HepG2 (cell line): ENCODE measurements around the gene RBMS2. TPM values are rescaled to one million over a fixed set of nuclear protein-coding genes. Genes with fewer than 3 reads are reported as not detected.

Experiments used
- ASH2L ChIP-seq: fragments of 300-600, 200-600 bp; sonication (generic); IDR thresholded peaks from 2 replicates; pipeline ENCODE4 v1.7.0; 2017; ENCODE audit warnings: low read depth, mild to moderate bottlenecking, moderate library complexity, mixed read lengths, low read length; ENCODE audit not compliant: insufficient read length
- CC2D1A ChIP-seq: sonication (generic); formaldehyde crosslinking; IDR thresholded peaks from 2 replicates; pipeline ENCODE4 v1.8.1; 2023; ENCODE audit warnings: mild to moderate bottlenecking, missing genetic modification reagents
- CENPT ChIP-seq: sonication (generic); formaldehyde crosslinking; IDR thresholded peaks from 2 replicates; pipeline ENCODE4 v1.8.0; 2022; ENCODE audit warnings: low read depth, mild to moderate bottlenecking, moderate library complexity, missing genetic modification reagents
- ERF ChIP-seq: IDR thresholded peaks from 2 replicates; pipeline ENCODE4 v1.6.1; 2018; ENCODE audit warnings: missing biosample characterization, missing genetic modification reagents
- ETV6 ChIP-seq: sonication (generic); formaldehyde crosslinking; conservative IDR thresholded peaks from 2 replicates; pipeline ENCODE4 v1.4.0; 2020; ENCODE audit warnings: missing genetic modification reagents
- HOXA9 ChIP-seq: sonication (generic); formaldehyde crosslinking; IDR thresholded peaks from 2 replicates; pipeline ENCODE4 v1.8.1; 2022; ENCODE audit warnings: missing genetic modification reagents, mild to moderate bottlenecking, moderate library complexity, borderline replicate concordance
- KDM5B ChIP-seq: sonication (generic); formaldehyde crosslinking; IDR thresholded peaks from 2 replicates; pipeline ENCODE4 v1.4.0; 2020; ENCODE audit warnings: missing genetic modification reagents, mild to moderate bottlenecking, borderline replicate concordance
- MTA3 ChIP-seq: sonication (generic); formaldehyde crosslinking; IDR thresholded peaks from 2 replicates; pipeline ENCODE4 v1.4.0; 2020; ENCODE audit warnings: missing genetic modification reagents
- MTF2 ChIP-seq: sonication (generic); formaldehyde crosslinking; IDR thresholded peaks from 2 replicates; pipeline ENCODE4 v1.5.0; 2020; ENCODE audit warnings: missing genetic modification reagents, borderline replicate concordance
- NONO ChIP-seq, 2 experiments: fragments of 450-650 bp in 1 of 2; sonication (generic) in 1 of 2; formaldehyde crosslinking in 1 of 2; IDR thresholded peaks in 1 of 2; conservative IDR thresholded peaks in 1 of 2; 2 replicates each; pipeline versions ENCODE4 v1.6.1 to v1.8.0; 2017 to 2022; ENCODE audit warnings: mild to moderate bottlenecking in 1 of 2, missing genetic modification reagents in 1 of 2, moderate library complexity in 1 of 2
- REL ChIP-seq: sonication (generic); formaldehyde crosslinking; conservative IDR thresholded peaks from 2 replicates; pipeline ENCODE4 v1.8.0; 2022; ENCODE audit warnings: mild to moderate bottlenecking, missing genetic modification reagents, moderate library complexity
- SRSF1 ChIP-seq: fragments of 200-400 bp; formaldehyde crosslinking; optimal IDR thresholded peaks from 2 replicates; pipeline ENCODE3; 2017; ENCODE audit warnings: mild to moderate bottlenecking, low read depth, low read length, moderate library complexity
- U2AF2 ChIP-seq: fragments of 200-400 bp; formaldehyde crosslinking; IDR thresholded peaks from 2 replicates; pipeline ENCODE4 v1.6.1; 2017; ENCODE audit warnings: low read depth, mild to moderate bottlenecking, low read length
- ZFP36L1 ChIP-seq: sonication (generic); formaldehyde crosslinking; IDR thresholded peaks from 2 replicates; pipeline ENCODE4 v1.8.0; 2022; ENCODE audit warnings: mild to moderate bottlenecking, missing genetic modification reagents, moderate library complexity
- ZNF30 ChIP-seq: sonication (generic); formaldehyde crosslinking; IDR thresholded peaks from 2 replicates; pipeline ENCODE4 v1.5.0; 2020; ENCODE audit warnings: mild to moderate bottlenecking, missing genetic modification reagents
- ZNF543 ChIP-seq: sonication (generic); formaldehyde crosslinking; IDR thresholded peaks from 2 replicates; pipeline ENCODE4 v1.4.0; 2020; ENCODE audit warnings: mild to moderate bottlenecking, missing genetic modification reagents
- ZNF703 ChIP-seq: sonication (generic); formaldehyde crosslinking; IDR thresholded peaks from 2 replicates; pipeline ENCODE4 v1.5.1; 2020; ENCODE audit warnings: missing genetic modification reagents, mild to moderate bottlenecking, moderate library complexity, borderline replicate concordance
- polyA plus RNA-seq, 8 experiments: library from polyadenylated mRNA; depleted of rRNA in 3 of 8; stranded (reverse) in 7 of 8; unstranded in 1 of 8; fragments of >200 nt; fragmentation: Illumina TruSeq in 4 of 8; extraction: Trizol in 4 of 8; gene quantifications; 2 replicates each; pipeline versions ENCODE4 v1.2.1 to v1.2.3, GENCODE V29; 2011 to 2016; ENCODE audit warnings: low read depth in 4 of 8, missing spikeins in 1 of 8, mixed read lengths in 1 of 8; ENCODE audit not compliant: insufficient read depth in 1 of 8
- total RNA-seq, 5 experiments: library from RNA; depleted of rRNA; stranded (reverse); fragments of >200 nt; fragmentation: Illumina TruSeq; extraction: Trizol; gene quantifications; 2 replicates each; pipeline ENCODE4 v1.2.3, GENCODE V29; 2016; ENCODE audit warnings: low read depth in 1 of 5
- TF ChIP-seq, protein P1 (sequence below): sonication (generic); formaldehyde crosslinking; IDR thresholded peaks from 2 replicates; pipeline ENCODE4 v1.4.0; 2020; ENCODE audit warnings: missing genetic modification reagents
- TF ChIP-seq, protein P2 (sequence below), 2 experiments: fragments of 450-650 bp in 1 of 2; sonication (generic) in 1 of 2; formaldehyde crosslinking; IDR thresholded peaks; 2 replicates each; pipeline versions ENCODE4 v1.5.0 to v1.8.0; 2020 to 2022; ENCODE audit warnings: mild to moderate bottlenecking in 1 of 2, missing genetic modification reagents in 1 of 2
- TF ChIP-seq, protein P3 (sequence below): sonication (generic); formaldehyde crosslinking; IDR thresholded peaks from 2 replicates; pipeline ENCODE4 v1.5.1; 2020; ENCODE audit warnings: mild to moderate bottlenecking, missing genetic modification reagents

The RBMS2 gene
- total and polyA plus RNA-seq, 2 of the 13 experiments (the other 11 are each of a cell fraction or from before 2014, with no cell fraction given), result 0.53 to 7.4 TPM

DNA sequence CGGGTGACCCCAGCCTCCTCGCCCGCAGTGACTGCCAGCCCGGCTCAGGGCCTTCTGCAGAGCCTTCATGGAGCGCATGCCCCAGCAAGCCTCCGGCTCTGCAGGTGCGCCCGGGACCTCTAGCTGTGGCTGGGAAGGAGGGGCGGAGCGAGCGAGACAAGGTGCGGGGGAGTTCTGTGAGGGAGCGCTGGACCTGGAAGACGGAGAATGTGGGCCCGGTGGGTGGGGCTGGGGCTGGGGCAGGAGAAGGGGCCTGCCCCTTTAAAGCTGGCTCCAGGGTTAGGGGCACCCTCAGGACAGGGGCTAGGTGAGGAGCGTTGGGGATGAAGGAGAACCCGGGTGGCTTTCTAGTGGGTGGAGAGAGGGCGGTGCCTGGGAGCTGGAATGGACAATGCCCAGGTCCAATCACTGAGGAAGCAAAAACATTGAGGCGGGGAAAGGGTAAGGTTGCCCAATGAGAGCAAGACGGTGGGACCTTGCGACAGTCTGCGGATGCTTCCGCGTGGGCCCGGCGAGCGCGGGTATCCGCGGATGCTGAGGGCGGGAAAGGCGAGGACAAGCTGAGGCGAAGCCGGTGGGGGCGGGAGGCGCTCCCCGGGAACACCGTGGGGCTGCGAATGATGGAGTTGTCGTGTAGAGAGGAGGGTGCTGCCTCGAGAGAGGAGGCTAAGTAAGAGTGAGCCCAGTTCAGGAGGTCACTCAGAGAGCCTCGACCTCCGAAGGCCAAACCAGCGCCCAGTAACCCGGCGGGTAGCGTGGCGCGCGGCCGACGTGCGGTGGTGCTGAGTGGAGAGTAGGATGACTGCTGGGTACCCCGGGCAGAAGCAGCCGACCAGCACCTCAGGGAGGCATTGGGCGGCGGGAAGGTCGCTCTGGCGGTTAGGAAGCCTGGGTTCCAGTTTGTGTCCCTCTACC lies 33.3 kb upstream of the RBMS2 start, which contains the start of gene GLS2 (continued):
- TF ChIP-seq, protein P1, sequence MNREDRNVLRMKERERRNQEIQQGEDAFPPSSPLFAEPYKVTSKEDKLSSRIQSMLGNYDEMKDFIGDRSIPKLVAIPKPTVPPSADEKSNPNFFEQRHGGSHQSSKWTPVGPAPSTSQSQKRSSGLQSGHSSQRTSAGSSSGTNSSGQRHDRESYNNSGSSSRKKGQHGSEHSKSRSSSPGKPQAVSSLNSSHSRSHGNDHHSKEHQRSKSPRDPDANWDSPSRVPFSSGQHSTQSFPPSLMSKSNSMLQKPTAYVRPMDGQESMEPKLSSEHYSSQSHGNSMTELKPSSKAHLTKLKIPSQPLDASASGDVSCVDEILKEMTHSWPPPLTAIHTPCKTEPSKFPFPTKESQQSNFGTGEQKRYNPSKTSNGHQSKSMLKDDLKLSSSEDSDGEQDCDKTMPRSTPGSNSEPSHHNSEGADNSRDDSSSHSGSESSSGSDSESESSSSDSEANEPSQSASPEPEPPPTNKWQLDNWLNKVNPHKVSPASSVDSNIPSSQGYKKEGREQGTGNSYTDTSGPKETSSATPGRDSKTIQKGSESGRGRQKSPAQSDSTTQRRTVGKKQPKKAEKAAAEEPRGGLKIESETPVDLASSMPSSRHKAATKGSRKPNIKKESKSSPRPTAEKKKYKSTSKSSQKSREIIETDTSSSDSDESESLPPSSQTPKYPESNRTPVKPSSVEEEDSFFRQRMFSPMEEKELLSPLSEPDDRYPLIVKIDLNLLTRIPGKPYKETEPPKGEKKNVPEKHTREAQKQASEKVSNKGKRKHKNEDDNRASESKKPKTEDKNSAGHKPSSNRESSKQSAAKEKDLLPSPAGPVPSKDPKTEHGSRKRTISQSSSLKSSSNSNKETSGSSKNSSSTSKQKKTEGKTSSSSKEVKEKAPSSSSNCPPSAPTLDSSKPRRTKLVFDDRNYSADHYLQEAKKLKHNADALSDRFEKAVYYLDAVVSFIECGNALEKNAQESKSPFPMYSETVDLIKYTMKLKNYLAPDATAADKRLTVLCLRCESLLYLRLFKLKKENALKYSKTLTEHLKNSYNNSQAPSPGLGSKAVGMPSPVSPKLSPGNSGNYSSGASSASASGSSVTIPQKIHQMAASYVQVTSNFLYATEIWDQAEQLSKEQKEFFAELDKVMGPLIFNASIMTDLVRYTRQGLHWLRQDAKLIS, result no peak
- TF ChIP-seq ZNF543 (CRISPR knock-in tag) (peak; percentile 67; the same call in 1 of the 2 replicates), KDM5B (peak; percentile 99), CC2D1A (CRISPR knock-in tag) (no peak), ZFP36L1 (CRISPR knock-in tag) (peak; percentile 84; the same call in 1 of the 2 replicates), U2AF2 (no peak), ETV6 (CRISPR knock-in tag) (peak; percentile 85; the same call in 1 of the 2 replicates), NONO (IDR thresholded peaks at IDR 0.05) (no peak), NONO (CRISPR knock-in tag; conservative IDR thresholded peaks at IDR 0.05) (no peak; the same call in none of the 2 replicates), MTF2 (no peak), HOXA9 (peak; percentile 85; the same call in 1 of the 2 replicates), ERF (CRISPR knock-in tag) (peak; percentile 76; the same call in 1 of the 2 replicates), REL (peak; percentile 59; the same call in 1 of the 2 replicates), SRSF1 (peak; percentile 68), ZNF703 (CRISPR knock-in tag) (peak; percentile 76; the same call in 1 of the 2 replicates), MTA3 (CRISPR knock-in tag) (no peak), ASH2L (no peak), ZNF30 (CRISPR knock-in tag) (peak; percentile 92; the same call in 1 of the 2 replicates), CENPT (CRISPR knock-in tag) (peak; percentile 76; the same call in 1 of the 2 replicates)
- TF ChIP-seq, protein P2, sequence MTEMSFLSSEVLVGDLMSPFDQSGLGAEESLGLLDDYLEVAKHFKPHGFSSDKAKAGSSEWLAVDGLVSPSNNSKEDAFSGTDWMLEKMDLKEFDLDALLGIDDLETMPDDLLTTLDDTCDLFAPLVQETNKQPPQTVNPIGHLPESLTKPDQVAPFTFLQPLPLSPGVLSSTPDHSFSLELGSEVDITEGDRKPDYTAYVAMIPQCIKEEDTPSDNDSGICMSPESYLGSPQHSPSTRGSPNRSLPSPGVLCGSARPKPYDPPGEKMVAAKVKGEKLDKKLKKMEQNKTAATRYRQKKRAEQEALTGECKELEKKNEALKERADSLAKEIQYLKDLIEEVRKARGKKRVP (CRISPR knock-in tag; IDR thresholded peaks at IDR 0.05), result peak in 1 of 2 experiments; percentile 62; a peak in 1 of 4 replicates
- TF ChIP-seq, protein P3, sequence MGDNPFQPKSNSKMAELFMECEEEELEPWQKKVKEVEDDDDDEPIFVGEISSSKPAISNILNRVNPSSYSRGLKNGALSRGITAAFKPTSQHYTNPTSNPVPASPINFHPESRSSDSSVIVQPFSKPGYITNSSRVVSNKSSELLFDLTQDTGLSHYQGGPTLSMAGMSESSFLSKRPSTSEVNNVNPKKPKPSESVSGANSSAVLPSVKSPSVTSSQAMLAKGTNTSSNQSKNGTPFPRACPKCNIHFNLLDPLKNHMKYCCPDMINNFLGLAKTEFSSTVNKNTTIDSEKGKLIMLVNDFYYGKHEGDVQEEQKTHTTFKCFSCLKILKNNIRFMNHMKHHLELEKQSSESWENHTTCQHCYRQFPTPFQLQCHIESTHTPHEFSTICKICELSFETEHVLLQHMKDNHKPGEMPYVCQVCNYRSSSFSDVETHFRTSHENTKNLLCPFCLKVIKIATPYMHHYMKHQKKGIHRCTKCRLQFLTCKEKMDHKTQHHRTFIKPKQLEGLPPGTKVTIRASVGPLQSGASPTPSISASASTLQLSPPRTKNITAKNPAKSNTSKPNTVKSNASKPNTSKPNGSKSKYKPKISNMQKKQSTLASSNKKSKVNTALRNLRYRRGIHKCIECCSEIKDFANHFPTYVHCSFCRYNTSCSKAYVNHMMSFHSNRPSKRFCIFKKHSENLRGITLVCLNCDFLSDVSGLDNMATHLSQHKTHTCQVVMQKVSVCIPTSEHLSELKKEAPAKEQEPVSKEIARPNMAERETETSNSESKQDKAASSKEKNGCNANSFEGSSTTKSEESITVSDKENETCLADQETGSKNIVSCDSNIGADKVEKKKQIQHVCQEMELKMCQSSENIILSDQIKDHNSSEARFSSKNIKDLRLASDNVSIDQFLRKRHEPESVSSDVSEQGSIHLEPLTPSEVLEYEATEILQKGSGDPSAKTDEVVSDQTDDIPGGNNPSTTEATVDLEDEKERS (CRISPR knock-in tag), result peak; percentile 49
